ENCODE measurements around the gene IMPDH2. TPM values are rescaled to one million over a fixed set of nuclear protein-coding genes. Genes with fewer than 3 reads are reported as not detected.
"Not testable (repeated sequence)": the region's sequence is repeated elsewhere in the genome, so short reads cannot be mapped to it uniquely, and the experiment has no call there.

Gene IMPDH2
- total RNA-seq, 1 experiment from 2014 or later, result 576 TPM

DNA sequence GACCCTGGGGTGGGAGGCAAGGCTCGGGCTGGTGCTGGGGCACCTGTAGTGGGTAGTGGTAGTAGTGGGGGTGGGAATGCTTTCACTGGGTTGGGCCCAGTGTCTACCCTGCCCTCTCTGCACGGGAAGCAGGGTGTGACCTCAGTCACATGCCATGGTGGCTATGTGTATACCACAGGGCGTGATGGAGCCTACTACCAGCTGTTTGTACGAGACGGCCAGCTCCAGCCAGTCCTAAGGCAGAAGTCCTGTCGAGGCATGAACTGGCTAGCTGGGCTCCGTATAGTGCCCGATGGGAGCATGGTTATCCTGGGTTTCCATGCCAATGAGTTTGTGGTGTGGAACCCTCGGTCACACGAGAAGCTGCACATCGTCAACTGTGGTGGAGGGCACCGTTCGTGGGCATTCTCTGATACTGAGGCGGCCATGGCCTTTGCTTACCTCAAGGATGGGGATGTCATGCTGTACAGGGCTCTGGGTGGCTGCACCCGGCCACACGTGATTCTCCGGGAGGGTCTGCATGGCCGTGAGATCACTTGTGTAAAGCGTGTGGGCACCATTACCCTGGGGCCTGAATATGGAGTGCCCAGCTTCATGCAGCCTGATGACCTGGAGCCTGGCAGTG lies 16.0 kb downstream of the IMPDH2 start:
- no peak for TF ChIP-seq EZH2 (IDR thresholded peaks at IDR 0.05; ENCODE audit: low read length, unreplicated experiment)
- no peak for TF ChIP-seq EZH2phosphoT487 (IDR thresholded peaks at IDR 0.05; ENCODE audit: borderline replicate concordance, low read length)
- TF ChIP-seq, protein P1, sequence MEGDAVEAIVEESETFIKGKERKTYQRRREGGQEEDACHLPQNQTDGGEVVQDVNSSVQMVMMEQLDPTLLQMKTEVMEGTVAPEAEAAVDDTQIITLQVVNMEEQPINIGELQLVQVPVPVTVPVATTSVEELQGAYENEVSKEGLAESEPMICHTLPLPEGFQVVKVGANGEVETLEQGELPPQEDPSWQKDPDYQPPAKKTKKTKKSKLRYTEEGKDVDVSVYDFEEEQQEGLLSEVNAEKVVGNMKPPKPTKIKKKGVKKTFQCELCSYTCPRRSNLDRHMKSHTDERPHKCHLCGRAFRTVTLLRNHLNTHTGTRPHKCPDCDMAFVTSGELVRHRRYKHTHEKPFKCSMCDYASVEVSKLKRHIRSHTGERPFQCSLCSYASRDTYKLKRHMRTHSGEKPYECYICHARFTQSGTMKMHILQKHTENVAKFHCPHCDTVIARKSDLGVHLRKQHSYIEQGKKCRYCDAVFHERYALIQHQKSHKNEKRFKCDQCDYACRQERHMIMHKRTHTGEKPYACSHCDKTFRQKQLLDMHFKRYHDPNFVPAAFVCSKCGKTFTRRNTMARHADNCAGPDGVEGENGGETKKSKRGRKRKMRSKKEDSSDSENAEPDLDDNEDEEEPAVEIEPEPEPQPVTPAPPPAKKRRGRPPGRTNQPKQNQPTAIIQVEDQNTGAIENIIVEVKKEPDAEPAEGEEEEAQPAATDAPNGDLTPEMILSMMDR (conservative IDR thresholded peaks at IDR 0.05; ENCODE audit: low read depth, low read length), result no peak
- ChIA-PET POLR2A (ENCODE audit: unreplicated experiment) (no interaction called here), CTCF (interaction anchor here (1.5 to 1.9 kb wide), 2 partner anchors 24 to 26 kb away, joined by 9 to 22 read pairs; partner anchors contain the start of gene P4HTM)
- Histone ChIP-seq H3K4me1 (ENCODE audit: insufficient read depth, low read length) (peaks cover 14% of the 10 kb centered on the region), H4K20me1 (ENCODE audit: low read length) (peaks cover 23% of the 10 kb centered on the region), H2AFZ (ENCODE audit: low read length) (no peak overlapping the region), H3K27me3 (ENCODE audit: low read length) (no peaks in the 10 kb centered on the region), H3K9me2 (replicated peaks; ENCODE audit: low read length) (no peaks in the 10 kb centered on the region), H3K36me3 (ENCODE audit: low read depth, low read length) (peaks cover 34% of the 10 kb centered on the region), H3K79me2 (ENCODE audit: low read length) (peaks cover 55% of the 10 kb centered on the region), H3K9me3 (ENCODE audit: low read length) (no peaks in the 10 kb centered on the region), H3K4me3 (ENCODE audit: low read length) (no peak overlapping the region), H3K4me2 (ENCODE audit: low read length) (no peak overlapping the region), H3F3A (ENCODE audit: low read length, unreplicated experiment) (no peaks in the 10 kb centered on the region), H3K9ac (ENCODE audit: low read length) (no peak overlapping the region), H3K27ac (ENCODE audit: low read length) (no peak overlapping the region)
- DNase-seq (no peak), ATAC-seq (no peak)
- BruUV-seq (replicated peaks), result no TSS peak
- intact Hi-C loops (cut with micrococcal nuclease), result no loop called here

DNA sequence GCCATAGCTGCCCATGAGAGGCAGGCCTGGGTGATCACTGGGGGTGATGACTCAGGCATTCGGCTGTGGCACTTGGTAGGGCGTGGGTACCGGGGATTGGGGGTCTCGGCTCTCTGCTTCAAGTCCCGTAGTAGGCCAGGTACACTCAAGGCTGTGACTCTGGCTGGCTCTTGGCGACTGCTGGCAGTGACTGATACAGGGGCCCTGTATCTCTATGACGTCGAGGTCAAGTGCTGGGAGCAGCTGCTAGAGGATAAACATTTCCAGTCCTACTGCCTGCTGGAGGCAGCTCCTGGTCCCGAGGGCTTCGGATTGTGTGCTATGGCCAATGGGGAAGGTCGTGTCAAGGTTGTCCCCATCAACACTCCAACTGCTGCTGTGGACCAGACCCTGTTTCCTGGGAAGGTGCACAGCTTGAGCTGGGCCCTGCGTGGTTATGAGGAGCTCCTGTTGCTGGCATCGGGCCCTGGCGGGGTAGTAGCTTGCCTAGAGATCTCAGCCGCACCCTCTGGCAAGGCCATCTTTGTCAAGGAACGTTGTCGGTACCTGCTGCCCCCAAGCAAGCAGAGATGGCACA lies 16.7 kb downstream of the IMPDH2 start:
- Histone ChIP-seq H3K4me2 (ENCODE audit: low read length) (no peak overlapping the region), H3K9ac (ENCODE audit: low read length) (no peak overlapping the region), H3F3A (ENCODE audit: low read length, unreplicated experiment) (no peaks in the 10 kb centered on the region), H4K20me1 (ENCODE audit: low read length) (peaks cover 26% of the 10 kb centered on the region), H3K36me3 (ENCODE audit: low read depth, low read length) (peaks cover 34% of the 10 kb centered on the region), H3K27me3 (ENCODE audit: low read length) (no peaks in the 10 kb centered on the region), H3K4me1 (ENCODE audit: insufficient read depth, low read length) (peaks cover 16% of the 10 kb centered on the region), H3K79me2 (ENCODE audit: low read length) (peaks cover 62% of the 10 kb centered on the region), H3K9me3 (ENCODE audit: low read length) (no peaks in the 10 kb centered on the region), H3K4me3 (ENCODE audit: low read length) (no peak overlapping the region), H2AFZ (ENCODE audit: low read length) (no peak overlapping the region), H3K9me2 (replicated peaks; ENCODE audit: low read length) (no peaks in the 10 kb centered on the region), H3K27ac (ENCODE audit: low read length) (no peak overlapping the region)
- BruUV-seq (replicated peaks), result no TSS peak
- no peak for ATAC-seq
- no peak for TF ChIP-seq EZH2 (IDR thresholded peaks at IDR 0.05; ENCODE audit: low read length, unreplicated experiment)
- no peak for TF ChIP-seq EZH2phosphoT487 (IDR thresholded peaks at IDR 0.05; ENCODE audit: borderline replicate concordance, low read length)
- TF ChIP-seq, protein P1 (conservative IDR thresholded peaks at IDR 0.05; ENCODE audit: low read depth, low read length), result no peak
- ChIA-PET CTCF (interaction anchor here (1.3 kb wide), 1 partner anchor 24 kb away, joined by 3 read pairs; no protein-coding TSS in a partner anchor), POLR2A (ENCODE audit: unreplicated experiment) (interaction anchor here (0.7 kb wide), 1 partner anchor 8 kb away, joined by 3 read pairs; no protein-coding TSS in a partner anchor)
- no peak for DNase-seq
- intact Hi-C loops (cut with micrococcal nuclease), result no loop called here

DNA sequence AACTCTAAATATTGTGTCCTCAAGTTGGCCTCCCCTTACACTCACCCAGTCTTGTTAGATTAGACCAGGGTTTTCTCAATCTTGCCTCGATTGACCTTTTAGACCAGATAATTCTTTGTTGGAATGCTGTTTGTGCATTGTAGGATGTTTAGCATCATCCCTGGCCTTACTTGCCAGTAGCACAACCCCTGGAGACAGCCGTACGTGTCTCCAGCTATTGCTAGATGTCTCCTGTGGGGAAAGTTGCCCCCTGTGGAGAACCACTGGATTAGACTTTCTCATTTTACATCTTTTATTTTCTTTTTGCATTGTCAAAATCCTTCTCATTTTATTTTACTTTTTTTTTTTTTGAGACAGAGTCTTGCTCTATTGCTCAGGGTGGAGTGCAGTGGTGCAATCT lies 19.8 kb downstream of the IMPDH2 start:
- Histone ChIP-seq H3K9me2 (replicated peaks; ENCODE audit: low read length) (no peaks in the 10 kb centered on the region), H3F3A (ENCODE audit: low read length, unreplicated experiment) (no peaks in the 10 kb centered on the region), H4K20me1 (ENCODE audit: low read length) (peaks cover 26% of the 10 kb centered on the region), H2AFZ (ENCODE audit: low read length) (no peak overlapping the region), H3K4me1 (ENCODE audit: insufficient read depth, low read length) (peaks cover 17% of the 10 kb centered on the region), H3K27me3 (ENCODE audit: low read length) (no peaks in the 10 kb centered on the region), H3K79me2 (ENCODE audit: low read length) (peaks cover 75% of the 10 kb centered on the region), H3K4me2 (ENCODE audit: low read length) (no peak overlapping the region), H3K9ac (ENCODE audit: low read length) (no peak overlapping the region), H3K4me3 (ENCODE audit: low read length) (no peak overlapping the region), H3K9me3 (ENCODE audit: low read length) (no peaks in the 10 kb centered on the region), H3K36me3 (ENCODE audit: low read depth, low read length) (peaks cover 21% of the 10 kb centered on the region; the same call in 1 of the 2 replicates), H3K27ac (ENCODE audit: low read length) (no peak overlapping the region)
- ChIA-PET CTCF (no interaction called here), POLR2A (ENCODE audit: unreplicated experiment) (no interaction called here)
- intact Hi-C loops (cut with micrococcal nuclease), result no loop called here
- DNase-seq (no peak), ATAC-seq (no peak)
- TF ChIP-seq, protein P1 (conservative IDR thresholded peaks at IDR 0.05; ENCODE audit: low read depth, low read length), result no peak
- TF ChIP-seq EZH2phosphoT487 (IDR thresholded peaks at IDR 0.05; ENCODE audit: borderline replicate concordance, low read length) (no peak), EZH2 (IDR thresholded peaks at IDR 0.05; ENCODE audit: low read length, unreplicated experiment) (no peak)
- BruUV-seq (replicated peaks), result no TSS peak

DNA sequence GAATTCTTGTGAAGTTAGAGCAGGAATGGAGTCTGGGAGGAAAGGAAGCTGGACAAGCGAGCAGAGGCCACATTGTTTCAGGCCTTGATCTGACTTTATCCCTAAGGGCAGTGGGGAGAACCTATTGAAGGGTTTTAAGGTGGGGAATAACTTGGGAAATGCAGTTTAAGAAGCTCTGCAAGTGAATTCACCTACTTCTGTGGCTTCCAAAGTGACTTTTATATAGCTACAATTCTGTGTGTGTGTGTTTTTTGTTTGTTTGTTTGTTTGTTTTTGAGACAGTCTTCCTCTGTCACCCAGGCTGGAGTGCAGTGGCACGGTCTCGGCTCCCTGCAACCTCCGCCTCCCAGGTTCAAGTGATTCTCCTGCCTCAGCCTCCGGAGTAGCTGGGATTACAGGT lies 20.6 kb downstream of the IMPDH2 start:
- H3F3A ChIP-seq (ENCODE audit: low read length, unreplicated experiment); ATAC-seq; H3K27me3 ChIP-seq (ENCODE audit: low read length); H3K27ac ChIP-seq (ENCODE audit: low read length); DNase-seq; H3K9me2 ChIP-seq (replicated peaks; ENCODE audit: low read length); intact Hi-C loops (cut with micrococcal nuclease); CTCF ChIA-PET; H2AFZ ChIP-seq (ENCODE audit: low read length); H3K9me3 ChIP-seq (ENCODE audit: low read length): not testable (repeated sequence)
- H3K4me1 ChIP-seq (ENCODE audit: insufficient read depth, low read length), result peaks cover 17% of the 10 kb centered on the region
- peaks cover 17% of the 10 kb centered on the region; the same call in 1 of the 2 replicates for H3K36me3 ChIP-seq (ENCODE audit: low read depth, low read length)
- H3K4me2 ChIP-seq (ENCODE audit: low read length), result peak overlapping the region; percentile 99
- 0 out of 2 replicates have a peak overlapping the region, but pooled peaks have one; percentile 99 for H3K9ac ChIP-seq (ENCODE audit: low read length)
- H3K4me3 ChIP-seq (ENCODE audit: low read length), result peak overlapping the region; percentile 79
- H4K20me1 ChIP-seq (ENCODE audit: low read length), result peaks cover 22% of the 10 kb centered on the region
- peaks cover 71% of the 10 kb centered on the region for H3K79me2 ChIP-seq (ENCODE audit: low read length)
- TSS peak; percentile 9 for BruUV-seq (replicated peaks)
- POLR2A ChIA-PET (ENCODE audit: unreplicated experiment), result interaction anchor here (0.5 to 2.1 kb wide), 2 partner anchors 12 to 231 kb away, joined by 4 to 51 read pairs; partner anchors contain the start of gene NDUFAF3

All from PC-3 (cell line).